ENCODE measurements around the gene PKP2. TPM values are rescaled to one million over a fixed set of nuclear protein-coding genes. Genes with fewer than 3 reads are reported as not detected.

Gene PKP2
- total and polyA plus RNA-seq, 2 of the 8 experiments (the other 6 are each of a cell fraction or from before 2014, with no cell fraction given), result 9.6 to 44.8 TPM

DNA sequence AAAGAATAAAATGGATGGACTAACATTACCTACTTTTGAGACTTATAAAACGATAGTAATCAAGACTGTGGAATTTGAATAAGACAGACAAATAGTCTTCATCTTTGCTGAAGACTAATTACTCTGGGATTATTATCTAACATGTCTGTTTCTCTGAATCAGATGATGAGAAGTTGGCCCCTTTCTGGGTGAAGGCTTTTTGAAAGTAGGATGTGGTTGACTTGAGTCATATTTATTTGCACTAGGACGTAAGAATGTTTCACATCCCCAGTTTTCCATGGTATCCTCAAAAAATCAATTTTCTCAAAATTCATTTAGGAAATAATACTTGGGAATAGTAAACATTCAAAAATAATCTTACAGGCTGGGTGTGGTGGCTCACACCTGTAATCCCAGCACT is 31.8 kb downstream of the PKP2 start:
- no peak for FAIRE-seq
- H2BK15ac ChIP-seq (ENCODE audit: low read length), result no peak overlapping the region
- no peak overlapping the region for H2AFZ ChIP-seq (ENCODE audit: low read length)
- H2AK5ac ChIP-seq (ENCODE audit: low read depth, low read length), result no peak overlapping the region
- H4K20me1 ChIP-seq (replicated peaks in 1 of 2; ENCODE audit: control insufficient read depth in 1 of 2, insufficient read depth in 2 of 2, low read length in 2 of 2), result peaks cover 0 to 2% of the 10 kb centered on the region in 2 experiments
- no peak overlapping the region for H3K23ac ChIP-seq (ENCODE audit: insufficient read length)
- no peaks in the 10 kb centered on the region; a peak in 1 of 4 replicates for H3K79me2 ChIP-seq (ENCODE audit: control insufficient read depth in 1 of 2, insufficient read depth in 2 of 2, low read length in 2 of 2)
- no peak overlapping the region for H3K4me3 ChIP-seq (ENCODE audit: extremely low read depth in 1 of 4, insufficient read depth in 2 of 4, low read depth in 3 of 4, low read length in 4 of 4)
- H3K56ac ChIP-seq (replicated peaks; ENCODE audit: insufficient read length, low read depth, low read length), result no peak overlapping the region
- H3K4me1 ChIP-seq (replicated peaks in 1 of 4; ENCODE audit: control insufficient read depth in 3 of 4, insufficient read depth in 4 of 4, low read length in 3 of 4), result 0 out of 7 replicates have a peak, but pooled peaks cover 0 to 3% (median 0%) of the 10 kb centered on the region in 4 experiments
- H3K4ac ChIP-seq (replicated peaks; ENCODE audit: insufficient read length, low read depth, low read length), result no peak overlapping the region
- H2BK120ac ChIP-seq (replicated peaks; ENCODE audit: low read depth, low read length), result no peak overlapping the region
- H3K27me3 ChIP-seq (replicated peaks in 1 of 4; ENCODE audit: control insufficient read depth in 3 of 4, extremely low read depth in 1 of 4, insufficient read depth in 3 of 4, low read length in 3 of 4), result no peaks in the 10 kb centered on the region
- no peak for DNase-seq (ENCODE audit: low read depth in 1 of 2, low spot score in 2 of 2)
- peaks cover 0 to 6% (median 1%) of the 10 kb centered on the region in 4 experiments; a peak in 1 of 8 replicates for H3K36me3 ChIP-seq (ENCODE audit: control insufficient read depth in 2 of 4, insufficient read depth in 4 of 4, low read length in 3 of 4)
- TF ChIP-seq, protein P1, sequence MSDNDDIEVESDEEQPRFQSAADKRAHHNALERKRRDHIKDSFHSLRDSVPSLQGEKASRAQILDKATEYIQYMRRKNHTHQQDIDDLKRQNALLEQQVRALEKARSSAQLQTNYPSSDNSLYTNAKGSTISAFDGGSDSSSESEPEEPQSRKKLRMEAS (IDR thresholded peaks at IDR 0.05), result no peak
- TF ChIP-seq SUZ12 (IDR thresholded peaks at IDR 0.05; ENCODE audit: low read length), result no peak
- no peak for TF ChIP-seq BRCA1 (IDR thresholded peaks at IDR 0.05; ENCODE audit: low read depth, low read length)
- TF ChIP-seq HDAC6 (IDR thresholded peaks at IDR 0.05; ENCODE audit: low read depth, low read length), result no peak
- no peak for TF ChIP-seq PHF8 (conservative IDR thresholded peaks at IDR 0.05; ENCODE audit: low read depth, low read length)
- no peak for TF ChIP-seq SIN3A (conservative IDR thresholded peaks at IDR 0.05 in 1 of 2, IDR thresholded peaks at IDR 0.05 in 1 of 2; ENCODE audit: low read depth in 1 of 2, low read length in 2 of 2)
- no peak overlapping the region for H2BK5ac ChIP-seq (ENCODE audit: low read depth, low read length)
- 81% methylated on average over 2 of the region's 2 CpGs; no CpG with 5 or more reads in 1 of the 2 experiments for WGBS, 2 experiments (ENCODE audit: extremely low coverage in 1 of 2, insufficient coverage in 1 of 2, insufficient read length in 1 of 2, insufficient replicate concordance in 2 of 2, low coverage in 1 of 2, low lambda C conversion rate in 2 of 2, missing lambda C conversion rate in 1 of 2)
- H4K8ac ChIP-seq (ENCODE audit: extremely low read depth, insufficient read depth, low read length), result no peak overlapping the region
- H3K27ac ChIP-seq (ENCODE audit: low read depth, low read length), result no peak overlapping the region
- H3K79me1 ChIP-seq (ENCODE audit: low read depth, low read length), result no peaks in the 10 kb centered on the region; the same call in 1 of the 2 replicates
- H3K18ac ChIP-seq (ENCODE audit: extremely low read depth, low read length), result no peak overlapping the region
- no peak overlapping the region for H3K9ac ChIP-seq (replicated peaks in 1 of 4; ENCODE audit: extremely low read depth in 1 of 4, low read depth in 3 of 4, low read length in 3 of 4)
- no peak overlapping the region for H2BK12ac ChIP-seq (ENCODE audit: low read depth, low read length)
- no peak overlapping the region for H3K14ac ChIP-seq (ENCODE audit: insufficient read length)
- no peaks in the 10 kb centered on the region for H3K23me2 ChIP-seq (ENCODE audit: low read depth, low read length)
- no peak overlapping the region for H4K5ac ChIP-seq (ENCODE audit: insufficient read length, low read depth, low read length)
- H3K9me3 ChIP-seq (ENCODE audit: insufficient read depth in 2 of 2, low read depth in 1 of 2, low read length in 1 of 2), result no peaks in the 10 kb centered on the region
- no peak overlapping the region for H4K91ac ChIP-seq (replicated peaks; ENCODE audit: insufficient read length, low read length)
- ChIA-PET CTCF (ENCODE audit: partially characterized antibody) (interaction anchor here (0.6 kb wide), 1 partner anchor 39 kb away, joined by 3 read pairs; no protein-coding TSS in a partner anchor), POLR2A (ENCODE audit: partially characterized antibody) (no interaction called here)
- no peak overlapping the region for H3K4me2 ChIP-seq (ENCODE audit: insufficient read depth in 1 of 2, low read depth in 2 of 2, low read length in 2 of 2)
- H2BK20ac ChIP-seq (ENCODE audit: low read length), result no peak overlapping the region
